ENCODE data around the gene ZDHHC14.

The ZDHHC14 gene

DNA sequence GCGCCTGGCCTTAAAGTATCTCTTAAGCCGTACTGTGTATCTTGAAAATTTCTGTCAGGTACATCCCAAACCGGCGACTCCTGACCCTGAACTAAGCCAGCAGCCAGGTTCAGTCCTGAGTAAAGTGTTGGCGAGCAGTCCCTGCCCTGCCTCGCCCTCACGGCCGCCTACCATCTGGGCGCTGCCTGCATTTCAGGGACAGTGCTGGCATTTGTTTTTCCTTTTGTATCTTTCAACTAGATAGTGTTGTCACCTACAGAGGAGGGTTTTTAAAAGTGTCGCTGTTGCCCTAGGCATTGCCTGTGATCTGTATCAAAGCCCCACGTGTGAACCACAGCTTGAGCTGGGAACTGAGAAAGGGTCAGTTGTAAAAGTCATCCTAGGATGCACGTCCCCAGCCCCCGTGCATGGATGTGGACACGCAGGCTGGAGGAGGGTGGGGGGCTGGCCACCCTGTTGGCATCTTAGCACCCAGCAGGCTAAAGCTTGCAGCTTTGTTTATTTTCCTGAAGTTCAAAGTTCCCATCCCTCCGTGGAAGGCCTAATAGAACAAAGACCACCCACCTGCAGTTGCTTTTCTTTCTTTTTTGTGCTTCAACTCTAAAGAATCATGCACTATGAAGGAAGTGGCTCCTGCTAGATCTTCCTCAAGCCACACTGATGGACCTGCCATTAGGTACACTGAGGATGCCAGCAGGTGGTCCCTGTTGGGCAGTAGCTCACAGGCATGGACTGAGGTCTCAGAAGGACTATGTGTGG is 136.8 kb downstream of the ZDHHC14 start:
- DNase-seq (ENCODE audit: low read depth), result no peak
- H3K4me3 ChIP-seq (ENCODE audit: low read depth, low read length), result no peak overlapping the region
- TF ChIP-seq, protein P1, sequence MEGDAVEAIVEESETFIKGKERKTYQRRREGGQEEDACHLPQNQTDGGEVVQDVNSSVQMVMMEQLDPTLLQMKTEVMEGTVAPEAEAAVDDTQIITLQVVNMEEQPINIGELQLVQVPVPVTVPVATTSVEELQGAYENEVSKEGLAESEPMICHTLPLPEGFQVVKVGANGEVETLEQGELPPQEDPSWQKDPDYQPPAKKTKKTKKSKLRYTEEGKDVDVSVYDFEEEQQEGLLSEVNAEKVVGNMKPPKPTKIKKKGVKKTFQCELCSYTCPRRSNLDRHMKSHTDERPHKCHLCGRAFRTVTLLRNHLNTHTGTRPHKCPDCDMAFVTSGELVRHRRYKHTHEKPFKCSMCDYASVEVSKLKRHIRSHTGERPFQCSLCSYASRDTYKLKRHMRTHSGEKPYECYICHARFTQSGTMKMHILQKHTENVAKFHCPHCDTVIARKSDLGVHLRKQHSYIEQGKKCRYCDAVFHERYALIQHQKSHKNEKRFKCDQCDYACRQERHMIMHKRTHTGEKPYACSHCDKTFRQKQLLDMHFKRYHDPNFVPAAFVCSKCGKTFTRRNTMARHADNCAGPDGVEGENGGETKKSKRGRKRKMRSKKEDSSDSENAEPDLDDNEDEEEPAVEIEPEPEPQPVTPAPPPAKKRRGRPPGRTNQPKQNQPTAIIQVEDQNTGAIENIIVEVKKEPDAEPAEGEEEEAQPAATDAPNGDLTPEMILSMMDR (IDR thresholded peaks at IDR 0.05; ENCODE audit: low read depth, low read length), result no peak
- TF ChIP-seq MYC (IDR thresholded peaks at IDR 0.05; ENCODE audit: low read depth, low read length) (no peak), POLR2A (IDR thresholded peaks at IDR 0.05; ENCODE audit: extremely low read depth, insufficient read length) (no peak)
- TF ChIP-seq, protein P2, sequence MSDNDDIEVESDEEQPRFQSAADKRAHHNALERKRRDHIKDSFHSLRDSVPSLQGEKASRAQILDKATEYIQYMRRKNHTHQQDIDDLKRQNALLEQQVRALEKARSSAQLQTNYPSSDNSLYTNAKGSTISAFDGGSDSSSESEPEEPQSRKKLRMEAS (IDR thresholded peaks at IDR 0.05; ENCODE audit: low read depth, low read length), result no peak

DNA sequence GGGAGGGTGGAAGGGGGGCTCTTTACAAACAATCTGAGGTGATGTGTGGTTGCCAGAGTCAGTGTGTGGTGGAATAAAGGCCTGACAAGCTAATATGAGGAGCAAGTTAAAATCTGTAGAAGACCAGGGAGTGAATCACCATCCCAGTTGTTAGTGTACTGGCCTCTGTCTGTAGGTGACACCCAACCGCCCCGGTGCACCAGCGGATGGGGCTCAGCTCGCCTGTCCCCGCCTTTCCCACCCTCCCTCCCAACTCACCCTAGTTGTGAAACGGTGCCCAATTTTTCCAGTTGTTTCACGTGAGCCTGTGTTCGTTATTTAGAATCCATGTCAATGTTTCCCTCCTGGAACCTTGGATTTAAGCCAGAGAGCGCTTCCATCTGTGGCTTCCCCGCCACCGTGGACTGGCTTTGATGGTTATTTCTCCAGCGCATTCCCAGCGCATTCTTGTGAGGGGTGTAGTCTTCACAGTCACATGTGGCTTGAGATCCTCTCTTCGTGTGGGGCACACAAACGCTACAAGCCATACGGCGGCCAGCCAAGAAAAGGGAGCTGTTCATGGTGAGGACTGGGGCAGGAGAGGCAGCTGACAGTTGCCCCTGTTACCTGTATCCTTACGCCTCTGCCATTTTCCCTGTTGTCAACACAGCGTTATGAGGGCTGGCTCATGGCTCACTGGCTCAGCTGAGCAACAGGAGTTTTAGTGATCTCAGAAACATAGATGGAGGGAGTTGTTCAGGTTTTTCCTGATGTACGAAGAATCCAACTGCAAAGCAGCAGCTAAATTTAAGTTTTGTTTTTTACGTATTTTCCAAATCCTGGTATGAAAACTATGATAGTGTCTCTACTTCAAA is 137.6 kb downstream of the ZDHHC14 start:
- no peak for TF ChIP-seq MYC (IDR thresholded peaks at IDR 0.05; ENCODE audit: low read depth, low read length)
- TF ChIP-seq, protein P2 (IDR thresholded peaks at IDR 0.05; ENCODE audit: low read depth, low read length), result no peak
- TF ChIP-seq, protein P1 (IDR thresholded peaks at IDR 0.05; ENCODE audit: low read depth, low read length), result no peak
- no peak for TF ChIP-seq POLR2A (IDR thresholded peaks at IDR 0.05; ENCODE audit: extremely low read depth, insufficient read length)

DNA sequence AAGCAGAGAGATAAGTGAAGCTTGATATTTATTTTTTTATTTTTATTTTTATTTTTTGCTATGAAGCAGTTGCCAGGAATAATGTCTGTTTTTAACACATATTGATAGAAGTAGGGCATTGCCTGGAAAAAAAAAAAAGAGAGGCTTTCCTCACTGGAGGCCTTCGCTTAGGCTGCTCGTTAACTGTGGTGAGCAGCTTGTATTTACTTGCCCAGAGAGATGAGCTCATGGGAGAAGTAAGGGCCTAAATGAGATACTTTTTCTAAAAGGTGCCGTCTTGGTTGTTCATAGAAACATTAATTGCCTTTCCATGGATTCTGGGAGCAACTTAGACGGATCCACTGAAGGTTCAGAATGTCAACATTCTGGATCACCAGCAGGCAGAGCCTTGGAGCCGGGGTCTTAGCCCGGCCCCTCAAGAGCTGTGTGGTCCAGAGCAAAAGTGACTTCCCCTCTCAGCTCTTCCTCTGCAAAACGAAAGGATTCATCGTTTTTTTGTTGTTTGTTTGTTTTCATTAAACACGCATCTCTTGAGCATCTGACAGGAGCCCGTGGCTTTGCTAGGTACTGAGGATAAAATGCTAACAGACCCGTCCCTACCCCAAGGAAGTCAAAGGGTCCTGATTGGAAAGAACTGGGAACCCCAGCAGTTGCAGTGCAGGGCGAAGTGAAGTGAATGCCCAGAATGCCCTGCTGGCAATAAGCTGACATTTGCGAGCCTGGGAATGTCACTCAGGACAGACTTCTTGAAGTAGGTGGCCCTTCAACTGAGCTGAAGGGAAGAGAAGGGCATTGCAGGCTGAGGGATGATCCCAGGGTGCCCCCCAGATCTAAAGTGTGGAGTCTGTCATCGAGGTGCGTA is 138.5 kb downstream of the ZDHHC14 start:
- H3K4me3 ChIP-seq (ENCODE audit: low read depth, low read length), result no peak overlapping the region
- no peak for TF ChIP-seq POLR2A (IDR thresholded peaks at IDR 0.05; ENCODE audit: extremely low read depth, insufficient read length)
- TF ChIP-seq, protein P2 (IDR thresholded peaks at IDR 0.05; ENCODE audit: low read depth, low read length), result no peak
- TF ChIP-seq, protein P1 (IDR thresholded peaks at IDR 0.05; ENCODE audit: low read depth, low read length), result no peak
- TF ChIP-seq MYC (IDR thresholded peaks at IDR 0.05; ENCODE audit: low read depth, low read length), result no peak
- DNase-seq (ENCODE audit: low read depth), result no peak

More for the DNA sequence above, 137.6 kb downstream of the ZDHHC14 start:
- H3K4me3 ChIP-seq (ENCODE audit: low read depth, low read length), result no peak overlapping the region
- no peak for DNase-seq (ENCODE audit: low read depth)

DNA sequence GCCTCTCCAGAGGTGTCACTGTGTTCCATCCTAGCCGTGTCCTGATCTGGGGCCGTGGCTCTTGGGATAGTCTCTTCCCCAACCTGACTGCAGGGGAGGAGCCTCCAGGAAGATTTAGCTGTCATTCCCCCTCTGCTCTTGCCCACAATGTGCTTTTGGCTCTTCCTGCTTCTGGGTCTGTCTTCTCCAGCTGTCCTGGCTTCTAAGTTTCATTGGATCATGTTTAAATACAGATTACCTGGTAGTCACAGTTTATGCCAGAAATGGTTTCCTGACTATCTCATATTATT is 139.1 kb downstream of the ZDHHC14 start:
- DNase-seq (ENCODE audit: low read depth), result no peak
- H3K4me3 ChIP-seq (ENCODE audit: low read depth, low read length), result no peak overlapping the region
- TF ChIP-seq, protein P2 (IDR thresholded peaks at IDR 0.05; ENCODE audit: low read depth, low read length), result no peak
- TF ChIP-seq MYC (IDR thresholded peaks at IDR 0.05; ENCODE audit: low read depth, low read length) (no peak), POLR2A (IDR thresholded peaks at IDR 0.05; ENCODE audit: extremely low read depth, insufficient read length) (no peak)
- TF ChIP-seq, protein P1 (IDR thresholded peaks at IDR 0.05; ENCODE audit: low read depth, low read length), result no peak

DNA sequence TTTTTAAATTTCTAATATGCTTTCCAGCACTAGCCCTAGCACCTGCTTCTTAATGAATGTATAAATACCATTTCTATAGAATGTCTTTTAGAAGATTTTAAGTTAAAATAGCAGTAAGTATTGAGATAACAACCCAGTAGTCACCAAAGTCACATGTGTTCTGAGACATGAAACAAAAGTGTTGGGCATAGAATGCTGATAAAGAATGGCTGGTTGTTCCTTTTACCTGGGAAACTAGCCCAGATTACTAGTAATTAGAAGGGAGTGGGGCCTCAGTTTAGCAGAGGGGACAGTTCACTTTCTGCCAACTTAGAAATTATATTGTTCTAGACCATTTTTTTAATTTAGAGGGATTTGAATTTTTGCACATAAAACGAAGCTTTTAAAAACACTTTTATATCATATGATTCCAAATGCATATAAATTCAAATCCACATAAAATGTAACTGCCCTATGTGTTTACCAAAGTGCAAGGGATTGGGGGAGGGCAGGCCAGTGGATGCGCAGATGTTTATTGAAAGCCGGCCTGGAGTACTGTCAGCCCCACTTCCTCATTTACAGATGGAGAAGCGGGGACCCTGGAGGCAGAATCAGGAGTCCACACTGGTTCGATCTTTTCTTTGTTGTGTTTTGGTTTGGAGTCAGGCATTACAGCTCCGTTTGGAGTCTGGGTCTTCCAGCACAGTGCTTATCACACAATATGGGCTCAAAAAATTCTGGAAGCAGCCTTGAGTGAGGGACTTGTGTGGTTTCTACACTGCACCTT is 139.8 kb downstream of the ZDHHC14 start:
- DNase-seq (ENCODE audit: low read depth), result peak; percentile 84
- no peak for TF ChIP-seq MYC (IDR thresholded peaks at IDR 0.05; ENCODE audit: low read depth, low read length)
- TF ChIP-seq, protein P2 (IDR thresholded peaks at IDR 0.05; ENCODE audit: low read depth, low read length), result peak; percentile 38
- no peak for TF ChIP-seq POLR2A (IDR thresholded peaks at IDR 0.05; ENCODE audit: extremely low read depth, insufficient read length)
- peak overlapping the region; percentile 27 for H3K4me3 ChIP-seq (ENCODE audit: low read depth, low read length)

Data from NB4 (cell line).